Uterus (tissue), 2 donors: ENCODE results near the gene ALDH1A1.

Experiments
- POLR2A ChIP-seq, 2 donors: fragments of 450-650 bp; IDR thresholded peaks; one replicate each; pipeline ENCODE4 v1.6.1; 2016; ENCODE audit warnings: antibody characterized with exemption in 2 of 2, mild to moderate bottlenecking in 1 of 2, moderate library complexity in 1 of 2
- TF ChIP-seq, protein P1 (sequence below), 4 experiments: fragments of 200-600 bp in 2 of 4; fragments of 450-650 bp in 2 of 4; sonication (generic) in 2 of 4; IDR thresholded peaks; one replicate each; pipeline ENCODE4 v1.5.1; 2016 to 2019; ENCODE audit warnings: antibody characterized with exemption in 4 of 4, mild to moderate bottlenecking in 2 of 4, moderate library complexity in 1 of 4

DNA sequence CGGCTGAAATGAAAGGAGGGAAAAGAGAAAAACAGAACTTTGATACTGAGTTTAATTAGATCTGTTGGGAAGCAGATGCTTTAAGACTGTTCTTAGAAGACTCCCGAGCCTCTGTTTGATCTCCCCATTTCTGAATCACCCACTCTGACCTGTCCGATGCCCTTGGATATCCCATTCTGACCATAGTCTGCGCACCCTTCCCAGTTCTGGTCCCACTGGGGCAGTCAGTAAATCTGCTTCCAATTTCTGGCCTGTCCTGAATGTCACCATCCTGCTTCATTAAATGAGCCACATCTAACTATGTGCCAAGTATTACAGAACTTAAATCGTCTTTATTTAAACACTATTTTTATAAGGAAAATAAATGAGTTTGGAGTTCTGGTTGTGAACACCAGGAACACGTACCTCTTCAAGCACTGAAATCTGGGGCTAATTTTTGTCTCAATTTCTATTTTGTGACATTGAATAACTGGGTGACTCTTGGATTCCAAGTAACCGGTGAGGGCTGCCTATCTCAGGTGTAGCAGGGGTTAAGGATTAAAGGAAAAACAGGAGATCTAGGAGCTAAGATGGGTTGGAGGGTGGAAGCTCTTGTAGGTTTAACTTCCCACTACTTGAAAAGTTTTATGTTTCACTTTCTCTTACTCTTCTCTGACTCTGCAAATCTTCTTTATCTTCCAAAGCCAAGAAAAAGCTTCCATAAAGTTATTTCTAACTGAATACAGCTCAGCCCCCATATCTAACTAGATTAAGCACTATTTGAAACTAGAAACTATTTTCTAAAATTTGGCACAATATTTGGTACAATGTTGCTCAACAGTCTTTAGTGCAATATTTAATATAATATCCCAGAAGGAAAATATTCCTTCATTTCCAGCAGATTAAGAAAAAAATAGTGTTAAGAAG lies 40.1 kb downstream of the ALDH1A1 start:
- TF ChIP-seq, protein P1, sequence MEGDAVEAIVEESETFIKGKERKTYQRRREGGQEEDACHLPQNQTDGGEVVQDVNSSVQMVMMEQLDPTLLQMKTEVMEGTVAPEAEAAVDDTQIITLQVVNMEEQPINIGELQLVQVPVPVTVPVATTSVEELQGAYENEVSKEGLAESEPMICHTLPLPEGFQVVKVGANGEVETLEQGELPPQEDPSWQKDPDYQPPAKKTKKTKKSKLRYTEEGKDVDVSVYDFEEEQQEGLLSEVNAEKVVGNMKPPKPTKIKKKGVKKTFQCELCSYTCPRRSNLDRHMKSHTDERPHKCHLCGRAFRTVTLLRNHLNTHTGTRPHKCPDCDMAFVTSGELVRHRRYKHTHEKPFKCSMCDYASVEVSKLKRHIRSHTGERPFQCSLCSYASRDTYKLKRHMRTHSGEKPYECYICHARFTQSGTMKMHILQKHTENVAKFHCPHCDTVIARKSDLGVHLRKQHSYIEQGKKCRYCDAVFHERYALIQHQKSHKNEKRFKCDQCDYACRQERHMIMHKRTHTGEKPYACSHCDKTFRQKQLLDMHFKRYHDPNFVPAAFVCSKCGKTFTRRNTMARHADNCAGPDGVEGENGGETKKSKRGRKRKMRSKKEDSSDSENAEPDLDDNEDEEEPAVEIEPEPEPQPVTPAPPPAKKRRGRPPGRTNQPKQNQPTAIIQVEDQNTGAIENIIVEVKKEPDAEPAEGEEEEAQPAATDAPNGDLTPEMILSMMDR (IDR thresholded peaks at IDR 0.05) = no peak
- TF ChIP-seq POLR2A (IDR thresholded peaks at IDR 0.05) = no peak
